ENCODE data around the gene MC1R.

MC1R gene

DNA sequence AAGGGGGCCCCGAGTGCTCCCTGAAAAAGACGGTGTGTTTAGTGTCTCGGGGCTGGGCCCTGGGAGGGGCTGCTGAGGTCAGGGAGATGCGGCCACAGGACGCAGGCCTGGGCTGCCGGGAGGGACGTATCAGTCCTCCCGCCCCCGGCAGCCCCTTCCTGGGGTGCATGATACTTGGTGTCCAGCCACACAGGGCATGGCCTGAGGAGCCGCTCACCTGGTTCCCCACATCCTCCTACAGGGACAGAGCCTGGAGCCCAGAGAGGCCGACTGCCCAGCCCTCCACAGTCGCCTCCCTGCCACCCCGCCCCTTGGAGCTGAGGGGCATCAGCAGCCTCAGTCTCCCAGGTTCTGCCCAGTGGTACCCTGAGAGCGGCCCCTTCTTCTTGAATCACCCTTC, 17.8 kb downstream of the MC1R start:
- TF ChIP-seq, protein P1, sequence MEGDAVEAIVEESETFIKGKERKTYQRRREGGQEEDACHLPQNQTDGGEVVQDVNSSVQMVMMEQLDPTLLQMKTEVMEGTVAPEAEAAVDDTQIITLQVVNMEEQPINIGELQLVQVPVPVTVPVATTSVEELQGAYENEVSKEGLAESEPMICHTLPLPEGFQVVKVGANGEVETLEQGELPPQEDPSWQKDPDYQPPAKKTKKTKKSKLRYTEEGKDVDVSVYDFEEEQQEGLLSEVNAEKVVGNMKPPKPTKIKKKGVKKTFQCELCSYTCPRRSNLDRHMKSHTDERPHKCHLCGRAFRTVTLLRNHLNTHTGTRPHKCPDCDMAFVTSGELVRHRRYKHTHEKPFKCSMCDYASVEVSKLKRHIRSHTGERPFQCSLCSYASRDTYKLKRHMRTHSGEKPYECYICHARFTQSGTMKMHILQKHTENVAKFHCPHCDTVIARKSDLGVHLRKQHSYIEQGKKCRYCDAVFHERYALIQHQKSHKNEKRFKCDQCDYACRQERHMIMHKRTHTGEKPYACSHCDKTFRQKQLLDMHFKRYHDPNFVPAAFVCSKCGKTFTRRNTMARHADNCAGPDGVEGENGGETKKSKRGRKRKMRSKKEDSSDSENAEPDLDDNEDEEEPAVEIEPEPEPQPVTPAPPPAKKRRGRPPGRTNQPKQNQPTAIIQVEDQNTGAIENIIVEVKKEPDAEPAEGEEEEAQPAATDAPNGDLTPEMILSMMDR (IDR thresholded peaks at IDR 0.05; ENCODE audit: low read depth, low read length, missing control alignments) = no peak
- H3K4me3 ChIP-seq (replicated peaks; ENCODE audit: low read depth, low read length) = no peak overlapping the region
- no peak for DNase-seq (ENCODE audit: extremely low read depth, low read depth)

DNA sequence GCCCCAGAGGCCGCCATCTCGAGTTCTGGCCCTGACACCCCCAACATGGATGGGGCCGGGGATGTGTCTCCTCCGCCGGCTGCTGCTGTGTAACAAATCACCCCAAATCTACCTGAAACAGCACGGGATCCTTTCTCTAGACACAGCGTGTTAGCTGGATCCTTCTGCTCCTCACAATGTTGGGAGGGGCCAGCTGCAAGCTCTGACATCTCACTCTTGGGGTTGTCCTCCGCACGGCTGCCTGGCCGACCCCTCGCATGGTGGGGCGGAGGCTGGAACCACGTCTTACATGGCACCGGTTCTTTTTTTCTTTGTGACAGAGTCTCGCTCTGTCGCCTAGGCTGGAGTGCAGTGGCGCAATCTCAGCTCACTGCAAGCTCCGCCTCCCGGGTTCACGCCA, 18.3 kb downstream of the MC1R start:
- no peak overlapping the region for H3K4me3 ChIP-seq (replicated peaks; ENCODE audit: low read depth, low read length)
- TF ChIP-seq, protein P1 (IDR thresholded peaks at IDR 0.05; ENCODE audit: low read depth, low read length, missing control alignments) = no peak
- DNase-seq (ENCODE audit: extremely low read depth, low read depth) = no peak

DNA sequence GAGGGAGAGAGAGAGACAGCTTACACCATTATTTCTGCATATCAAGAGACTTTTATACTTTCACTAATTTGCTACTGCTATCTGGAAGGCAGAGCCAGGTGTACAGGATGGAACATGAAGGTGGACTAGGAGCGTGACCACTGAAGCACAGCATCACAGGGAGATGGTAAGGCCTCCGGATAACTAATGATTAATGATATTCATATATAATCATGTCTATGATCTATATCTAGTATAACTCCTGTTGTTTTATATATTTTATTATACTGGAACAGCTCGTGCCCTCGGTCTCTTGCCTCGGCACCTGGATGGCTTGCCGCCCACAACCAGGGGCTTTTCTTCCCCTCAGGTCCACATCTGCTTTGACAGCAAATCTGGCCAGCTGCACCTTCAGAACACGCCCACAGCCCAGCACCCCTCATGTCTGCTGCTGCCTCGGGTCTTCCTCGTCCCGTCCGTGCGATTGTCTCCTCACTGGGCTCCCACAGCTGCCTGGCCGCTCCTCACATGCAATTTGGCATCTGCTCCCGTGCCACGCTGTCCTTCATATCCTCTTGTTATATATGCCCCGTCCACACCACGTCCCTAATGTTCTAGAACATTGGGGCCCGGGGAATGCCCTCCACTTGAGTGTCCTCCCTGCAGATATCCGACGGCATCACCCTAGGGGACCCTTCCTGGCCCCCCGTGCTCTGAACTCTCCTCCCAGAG, 19.7 kb downstream of the MC1R start:
- no peak overlapping the region for H3K4me3 ChIP-seq (replicated peaks; ENCODE audit: low read depth, low read length)
- DNase-seq (ENCODE audit: extremely low read depth, low read depth) = no peak
- TF ChIP-seq, protein P1 (IDR thresholded peaks at IDR 0.05; ENCODE audit: low read depth, low read length, missing control alignments) = no peak

DNA sequence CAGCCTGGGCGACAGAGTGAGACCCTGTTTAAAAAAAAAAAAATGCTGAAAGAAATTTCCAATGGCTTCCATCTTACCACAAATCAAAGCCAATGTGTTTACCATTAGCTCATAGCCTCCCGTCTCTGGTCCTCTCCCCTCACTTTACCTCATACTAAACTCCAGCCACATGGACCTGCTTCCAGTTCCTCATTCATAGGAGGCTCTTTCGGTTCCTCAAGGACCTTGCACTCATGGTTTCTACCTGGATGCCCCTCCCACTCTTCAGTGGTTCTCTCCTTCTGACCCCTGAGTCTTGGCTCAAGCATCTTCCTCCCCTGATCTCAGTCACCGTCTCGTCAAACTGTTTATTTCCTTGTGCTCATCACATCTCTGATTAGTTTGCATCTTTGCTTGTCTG, 26.1 kb downstream of the MC1R start:
- TF ChIP-seq, protein P1 (IDR thresholded peaks at IDR 0.05; ENCODE audit: low read depth, low read length, missing control alignments) = no peak

DNA sequence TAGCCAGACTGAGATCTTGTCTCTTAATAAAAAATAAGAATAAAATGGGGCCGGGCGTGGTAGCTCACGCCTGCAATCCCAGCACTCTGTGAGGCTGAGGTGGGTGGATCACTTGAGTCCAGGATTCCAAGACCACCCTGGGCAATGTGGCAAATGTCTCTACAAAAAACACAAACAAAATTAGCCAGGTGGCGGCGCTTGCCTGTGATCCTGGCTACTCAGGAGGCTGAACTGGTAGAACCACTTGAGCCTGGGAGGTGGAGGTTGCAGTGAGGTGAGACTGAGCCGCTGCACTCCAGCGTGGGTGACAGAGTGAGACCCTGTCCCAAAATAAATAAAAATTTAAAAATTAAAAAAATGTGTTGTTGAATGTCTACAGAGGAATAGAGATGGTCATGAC, 27.0 kb downstream of the MC1R start:
- TF ChIP-seq, protein P1 (IDR thresholded peaks at IDR 0.05; ENCODE audit: low read depth, low read length, missing control alignments) = no peak

More for the DNA sequence above, 26.1 kb downstream of the MC1R start:
- H3K4me3 ChIP-seq (replicated peaks; ENCODE audit: low read depth, low read length) = no peak overlapping the region
- no peak for DNase-seq (ENCODE audit: extremely low read depth, low read depth)

DNA sequence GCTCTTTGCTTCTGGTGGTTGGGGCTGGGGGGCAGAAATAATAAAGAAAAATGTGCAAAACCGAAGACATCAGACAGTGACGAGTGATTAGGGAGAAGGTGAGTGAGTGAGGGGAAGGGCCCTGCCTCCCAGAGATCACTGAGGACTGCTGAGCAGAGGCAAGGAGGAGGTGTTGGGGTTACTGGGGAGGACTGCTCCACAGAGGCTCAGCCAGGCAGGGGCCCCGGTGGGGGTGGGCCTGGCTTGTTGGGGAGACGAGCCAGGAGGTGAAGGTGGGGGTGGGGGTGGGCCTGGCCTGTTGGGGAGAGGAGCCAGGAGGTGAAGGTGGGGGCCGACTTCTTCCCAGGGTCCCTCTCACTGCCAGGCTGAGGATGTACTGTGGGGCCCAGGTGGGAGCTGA, 27.9 kb downstream of the MC1R start:
- DNase-seq (ENCODE audit: extremely low read depth, low read depth) = no peak
- no peak overlapping the region for H3K4me3 ChIP-seq (replicated peaks; ENCODE audit: low read depth, low read length)
- TF ChIP-seq, protein P1 (IDR thresholded peaks at IDR 0.05; ENCODE audit: low read depth, low read length, missing control alignments) = no peak

More for the DNA sequence above, 27.0 kb downstream of the MC1R start:
- DNase-seq (ENCODE audit: extremely low read depth, low read depth) = no peak
- H3K4me3 ChIP-seq (replicated peaks; ENCODE audit: low read depth, low read length) = no peak overlapping the region

All from HFF-Myc (cell line).